HepG2 (cell line): Measurements from ENCODE around the gene GTF2F2. TPM values are rescaled to one million over a fixed set of nuclear protein-coding genes. Genes with fewer than 3 reads are reported as not detected.

Experiments
- FLYWCH1 ChIP-seq: sonication (generic); formaldehyde crosslinking; IDR thresholded peaks from 2 replicates; pipeline ENCODE4 v1.8.1; 2023; ENCODE audit warnings: mild to moderate bottlenecking, missing genetic modification reagents
- GPN1 ChIP-seq: sonication (generic); formaldehyde crosslinking; IDR thresholded peaks from 2 replicates; pipeline ENCODE4 v1.5.1; 2020; ENCODE audit warnings: missing genetic modification reagents, borderline replicate concordance
- HNRNPH1 ChIP-seq: fragments of 200-400 bp; formaldehyde crosslinking; optimal IDR thresholded peaks from 2 replicates; pipeline ENCODE3; 2017; ENCODE audit warnings: mild to moderate bottlenecking, low read depth, low read length
- MAZ ChIP-seq, 2 experiments: sonication (generic) in 1 of 2; formaldehyde crosslinking in 1 of 2; IDR thresholded peaks; 2 replicates each; pipeline versions ENCODE4 v1.5.0 to v1.6.1; 2012 to 2020; ENCODE audit warnings: low read depth in 2 of 2, mild to moderate bottlenecking in 2 of 2, borderline replicate concordance in 1 of 2, improper control_type of control experiment in 1 of 2, low read length in 1 of 2, missing genetic modification reagents in 1 of 2, moderate library complexity in 1 of 2
- MZF1 ChIP-seq: sonication (generic); formaldehyde crosslinking; IDR thresholded peaks from 2 replicates; pipeline ENCODE4 v1.8.1; 2023; ENCODE audit warnings: mild to moderate bottlenecking, missing genetic modification reagents, borderline replicate concordance
- NCOA1 ChIP-seq: sonication (generic); formaldehyde crosslinking; IDR thresholded peaks from 2 replicates; pipeline ENCODE4 v1.9.0; 2021; ENCODE audit warnings: missing genetic modification reagents
- NFE2L1 ChIP-seq: sonication (generic); formaldehyde crosslinking; IDR thresholded peaks from 2 replicates; pipeline ENCODE4 v1.4.0; 2020; ENCODE audit warnings: missing genetic modification reagents, mild to moderate bottlenecking, borderline replicate concordance
- NR2C2 ChIP-seq: sonication (generic); formaldehyde crosslinking; IDR thresholded peaks from 2 replicates; pipeline ENCODE4 v1.4.0; 2020; ENCODE audit warnings: missing genetic modification reagents, mild to moderate bottlenecking, moderate library complexity, borderline replicate concordance
- NR2F6 ChIP-seq, 2 experiments: IDR thresholded peaks; 2 replicates each; pipeline ENCODE4 v1.6.1; 2016; ENCODE audit warnings: antibody characterized with exemption in 1 of 2, mild to moderate bottlenecking in 1 of 2
- RARG ChIP-seq: sonication (generic); formaldehyde crosslinking; IDR thresholded peaks from 2 replicates; pipeline ENCODE4 v1.4.0; 2020; ENCODE audit warnings: low read depth, mild to moderate bottlenecking, missing genetic modification reagents
- SOX5 ChIP-seq: IDR thresholded peaks from 2 replicates; pipeline ENCODE4 v1.6.1; 2016; ENCODE audit warnings: borderline replicate concordance
- XBP1 ChIP-seq: sonication (generic); formaldehyde crosslinking; IDR thresholded peaks from 2 replicates; pipeline ENCODE4 v1.5.0; 2020; ENCODE audit warnings: missing genetic modification reagents
- ZBTB39 ChIP-seq: sonication (generic); formaldehyde crosslinking; IDR thresholded peaks from 2 replicates; pipeline ENCODE4 v1.5.0; 2020; ENCODE audit warnings: missing genetic modification reagents
- ZMYM2 ChIP-seq: sonication (generic); formaldehyde crosslinking; IDR thresholded peaks from 2 replicates; pipeline ENCODE4 v1.8.0; 2022; ENCODE audit warnings: mild to moderate bottlenecking, missing genetic modification reagents
- ZNF101 ChIP-seq: sonication (generic); formaldehyde crosslinking; IDR thresholded peaks from 2 replicates; pipeline ENCODE4 v1.4.0; 2020; ENCODE audit warnings: mild to moderate bottlenecking, low read depth, missing genetic modification reagents, borderline replicate concordance
- ZNF557 ChIP-seq: sonication (generic); formaldehyde crosslinking; IDR thresholded peaks from 2 replicates; pipeline ENCODE4 v1.4.0; 2020; ENCODE audit warnings: missing genetic modification reagents
- ZNF605 ChIP-seq: sonication (generic); formaldehyde crosslinking; IDR thresholded peaks from 2 replicates; pipeline ENCODE4 v1.8.0; 2022; ENCODE audit warnings: mild to moderate bottlenecking, missing genetic modification reagents
- ZNF607 ChIP-seq: sonication (generic); formaldehyde crosslinking; IDR thresholded peaks from 2 replicates; pipeline ENCODE4 v1.5.1; 2020; ENCODE audit warnings: missing genetic modification reagents, mild to moderate bottlenecking, borderline replicate concordance
- ZNF660 ChIP-seq: sonication (generic); formaldehyde crosslinking; IDR thresholded peaks from 2 replicates; pipeline ENCODE4 v1.5.1; 2020; ENCODE audit warnings: mild to moderate bottlenecking, low read depth, missing genetic modification reagents, borderline replicate concordance
- ZNF75D ChIP-seq: sonication (generic); formaldehyde crosslinking; IDR thresholded peaks from 2 replicates; pipeline ENCODE4 v1.8.1; 2023; ENCODE audit warnings: missing genetic modification reagents, mild to moderate bottlenecking, borderline replicate concordance
- ZNF776 ChIP-seq: sonication (generic); formaldehyde crosslinking; IDR thresholded peaks from 2 replicates; pipeline ENCODE4 v1.4.0; 2020; ENCODE audit warnings: mild to moderate bottlenecking, missing genetic modification reagents
- polyA plus RNA-seq, 8 experiments: library from polyadenylated mRNA; depleted of rRNA in 3 of 8; stranded (reverse) in 7 of 8; unstranded in 1 of 8; fragments of >200 nt; fragmentation: Illumina TruSeq in 4 of 8; extraction: Trizol in 4 of 8; gene quantifications; 2 replicates each; pipeline versions ENCODE4 v1.2.1 to v1.2.3, GENCODE V29; 2011 to 2016; ENCODE audit warnings: low read depth in 4 of 8, missing spikeins in 1 of 8, mixed read lengths in 1 of 8; ENCODE audit not compliant: insufficient read depth in 1 of 8
- total RNA-seq, 5 experiments: library from RNA; depleted of rRNA; stranded (reverse); fragments of >200 nt; fragmentation: Illumina TruSeq; extraction: Trizol; gene quantifications; 2 replicates each; pipeline ENCODE4 v1.2.3, GENCODE V29; 2016; ENCODE audit warnings: low read depth in 1 of 5
- TF ChIP-seq, protein P1 (sequence below): sonication (generic); formaldehyde crosslinking; IDR thresholded peaks from 2 replicates; pipeline ENCODE4 v1.5.0; 2020; ENCODE audit warnings: missing genetic modification reagents, mild to moderate bottlenecking, borderline replicate concordance
- TF ChIP-seq, protein P2 (sequence below): IDR thresholded peaks from 2 replicates; pipeline ENCODE4 v1.6.1; 2016; ENCODE audit warnings: mild to moderate bottlenecking, missing biosample characterization, missing genetic modification reagents
- TF ChIP-seq, protein P3 (sequence below): sonication (generic); formaldehyde crosslinking; IDR thresholded peaks from 2 replicates; pipeline ENCODE4 v1.4.0; 2020; ENCODE audit warnings: missing genetic modification reagents
- TF ChIP-seq, protein P4 (sequence below): fragments of 450-650 bp; IDR thresholded peaks from 2 replicates; pipeline ENCODE4 v1.6.1; 2017

Gene GTF2F2
- total and polyA plus RNA-seq, 2 of the 13 experiments (the other 11 are each of a cell fraction or from before 2014, with no cell fraction given), result 10.6 to 32.8 TPM

DNA sequence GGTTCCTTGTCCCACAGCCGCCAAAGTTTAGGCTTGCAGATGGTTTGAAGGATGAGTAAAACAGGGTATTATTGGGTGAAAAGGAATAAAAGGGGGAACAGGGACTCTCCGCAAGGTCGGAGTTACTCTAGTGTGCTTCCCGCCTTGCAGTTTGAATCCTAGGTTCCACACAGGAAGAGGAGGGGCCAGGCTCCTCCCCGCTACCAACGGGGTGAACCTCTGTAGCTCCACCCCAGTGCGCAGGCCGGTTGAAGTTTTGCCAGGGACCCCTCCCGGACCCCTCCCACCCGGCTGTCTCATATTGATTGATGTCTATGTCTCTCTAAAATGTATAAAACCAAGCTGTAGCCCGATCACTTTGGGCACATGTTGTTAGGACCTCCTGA is 11.6 kb upstream of the GTF2F2 start (continued):
- no peak for TF ChIP-seq NR2C2 (CRISPR knock-in tag)
- no peak for TF ChIP-seq ZNF607
- no peak for TF ChIP-seq ZNF75D
- no peak for TF ChIP-seq NR2F6 (IDR thresholded peaks at IDR 0.05)
- no peak for TF ChIP-seq NR2F6 (CRISPR knock-in tag; IDR thresholded peaks at IDR 0.05)
- TF ChIP-seq, protein P1, sequence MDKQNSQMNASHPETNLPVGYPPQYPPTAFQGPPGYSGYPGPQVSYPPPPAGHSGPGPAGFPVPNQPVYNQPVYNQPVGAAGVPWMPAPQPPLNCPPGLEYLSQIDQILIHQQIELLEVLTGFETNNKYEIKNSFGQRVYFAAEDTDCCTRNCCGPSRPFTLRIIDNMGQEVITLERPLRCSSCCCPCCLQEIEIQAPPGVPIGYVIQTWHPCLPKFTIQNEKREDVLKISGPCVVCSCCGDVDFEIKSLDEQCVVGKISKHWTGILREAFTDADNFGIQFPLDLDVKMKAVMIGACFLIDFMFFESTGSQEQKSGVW (CRISPR knock-in tag), result no peak
- no peak for TF ChIP-seq ZNF101
- TF ChIP-seq XBP1 (CRISPR knock-in tag), result no peak
- no peak for TF ChIP-seq ZNF605 (CRISPR knock-in tag)
- TF ChIP-seq MAZ (IDR thresholded peaks at IDR 0.05; ENCODE audit: borderline replicate concordance, low read depth, low read length), result no peak
- no peak for TF ChIP-seq MAZ (CRISPR knock-in tag; IDR thresholded peaks at IDR 0.05; ENCODE audit: low read depth)
- TF ChIP-seq NFE2L1, result no peak
- no peak for TF ChIP-seq RARG (CRISPR knock-in tag)
- TF ChIP-seq GPN1 (CRISPR knock-in tag), result no peak
- TF ChIP-seq ZNF557, result no peak
- TF ChIP-seq, protein P2, sequence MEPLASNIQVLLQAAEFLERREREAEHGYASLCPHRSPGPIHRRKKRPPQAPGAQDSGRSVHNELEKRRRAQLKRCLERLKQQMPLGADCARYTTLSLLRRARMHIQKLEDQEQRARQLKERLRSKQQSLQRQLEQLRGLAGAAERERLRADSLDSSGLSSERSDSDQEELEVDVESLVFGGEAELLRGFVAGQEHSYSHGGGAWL (CRISPR knock-in tag), result no peak
- TF ChIP-seq, protein P3, sequence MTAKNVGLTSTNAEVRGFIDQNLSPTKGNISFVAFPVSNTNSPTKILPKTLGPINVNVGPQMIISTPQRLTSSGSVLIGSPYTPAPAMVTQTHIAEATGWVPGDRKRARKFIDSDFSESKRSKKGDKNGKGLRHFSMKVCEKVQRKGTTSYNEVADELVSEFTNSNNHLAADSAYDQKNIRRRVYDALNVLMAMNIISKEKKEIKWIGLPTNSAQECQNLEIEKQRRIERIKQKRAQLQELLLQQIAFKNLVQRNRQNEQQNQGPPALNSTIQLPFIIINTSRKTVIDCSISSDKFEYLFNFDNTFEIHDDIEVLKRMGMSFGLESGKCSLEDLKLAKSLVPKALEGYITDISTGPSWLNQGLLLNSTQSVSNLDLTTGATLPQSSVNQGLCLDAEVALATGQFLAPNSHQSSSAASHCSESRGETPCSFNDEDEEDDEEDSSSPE (CRISPR knock-in tag), result peak; percentile 91
- TF ChIP-seq, protein P4, sequence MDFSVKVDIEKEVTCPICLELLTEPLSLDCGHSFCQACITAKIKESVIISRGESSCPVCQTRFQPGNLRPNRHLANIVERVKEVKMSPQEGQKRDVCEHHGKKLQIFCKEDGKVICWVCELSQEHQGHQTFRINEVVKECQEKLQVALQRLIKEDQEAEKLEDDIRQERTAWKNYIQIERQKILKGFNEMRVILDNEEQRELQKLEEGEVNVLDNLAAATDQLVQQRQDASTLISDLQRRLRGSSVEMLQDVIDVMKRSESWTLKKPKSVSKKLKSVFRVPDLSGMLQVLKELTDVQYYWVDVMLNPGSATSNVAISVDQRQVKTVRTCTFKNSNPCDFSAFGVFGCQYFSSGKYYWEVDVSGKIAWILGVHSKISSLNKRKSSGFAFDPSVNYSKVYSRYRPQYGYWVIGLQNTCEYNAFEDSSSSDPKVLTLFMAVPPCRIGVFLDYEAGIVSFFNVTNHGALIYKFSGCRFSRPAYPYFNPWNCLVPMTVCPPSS, result no peak
- TF ChIP-seq MZF1 (CRISPR knock-in tag), result no peak
- TF ChIP-seq ZNF776 (CRISPR knock-in tag), result no peak
- no peak for TF ChIP-seq HNRNPH1
- TF ChIP-seq ZBTB39 (CRISPR knock-in tag), result no peak
- no peak for TF ChIP-seq NCOA1 (CRISPR knock-in tag)
- TF ChIP-seq ZNF660 (CRISPR knock-in tag), result no peak
- no peak for TF ChIP-seq ZMYM2 (CRISPR knock-in tag)
- TF ChIP-seq FLYWCH1 (CRISPR knock-in tag), result no peak
- no peak for TF ChIP-seq SOX5 (CRISPR knock-in tag)
